Stomach (tissue), 9 donors: ENCODE results near the gene ARHGEF10L. TPM values are rescaled to one million over a fixed set of nuclear protein-coding genes. Genes with fewer than 3 reads are reported as not detected.

Experiments used
- DNase-seq, 2 donors: peaks; one replicate each; pipeline versions ENCODE4 v3.0.0 to v3.0.0-alpha.2; 2013 to 2019
- H3K27ac ChIP-seq, 5 donors: fragments of 200-600 bp in 4 of 5; sonication (generic) in 4 of 5; one replicate each; pipeline ENCODE4 v1.5.1; 2013 to 2019; ENCODE audit warnings: mild to moderate bottlenecking in 1 of 5, moderate library complexity in 1 of 5
- H3K27me3 ChIP-seq, 3 donors: fragments of 200-600 bp; sonication (generic); one replicate each; pipeline ENCODE4 v1.5.1; 2017 to 2019; ENCODE audit warnings: mixed run types in 1 of 3
- H3K36me3 ChIP-seq, 4 donors: fragments of 200-600 bp; sonication (generic); 1 replicate in 3 of 4; 2 replicates in 1 of 4; pipeline ENCODE4 v1.5.1; 2016 to 2019
- H3K4me1 ChIP-seq, 4 donors: fragments of 200-600 bp; sonication (generic); one replicate each; pipeline ENCODE4 v1.5.1; 2016 to 2019
- H3K4me3 ChIP-seq, 4 donors: fragments of 200-600 bp; sonication (generic) in 3 of 4; one replicate each; pipeline ENCODE4 v1.5.1; 2016 to 2019; ENCODE audit warnings: mild to moderate bottlenecking in 1 of 4
- H3K9me3 ChIP-seq, 4 donors: fragments of 200-600 bp; sonication (generic); one replicate each; pipeline ENCODE4 v1.5.1; 2016 to 2019
- EP300 ChIP-seq: sonication (generic); formaldehyde crosslinking; IDR thresholded peaks from one replicate; pipeline ENCODE4 v1.6.1; 2017; ENCODE audit warnings: antibody characterized with exemption
- POLR2A ChIP-seq, 4 donors: fragments of 450-650 bp; IDR thresholded peaks; one replicate each; pipeline ENCODE4 v1.6.1; 2016; ENCODE audit warnings: antibody characterized with exemption in 4 of 4, control low read depth in 2 of 4, mild to moderate bottlenecking in 1 of 4, moderate library complexity in 1 of 4
- POLR2AphosphoS5 ChIP-seq, 3 donors: sonication (generic); formaldehyde crosslinking; IDR thresholded peaks; one replicate each; pipeline ENCODE4 v1.6.1; 2016; ENCODE audit warnings: antibody characterized with exemption in 3 of 3
- WGBS, 5 donors: extraction: QIAGEN DNeasy Blood & Tissue Kit in 3 of 5; methylation state at CpG; one replicate each; pipeline versions ENCODE4 v1.1.5 to v1.1.7; 2013 to 2018; 5-methylcytosine and 5-hydroxymethylcytosine counted together
- intact Hi-C: fragments of 100-400 bp; cut with DNase I; formaldehyde crosslinking; loops from one replicate; pipeline ENCODE4 v1.15.1; 2023; ENCODE audit warnings: low total_unique reads
- polyA plus RNA-seq, 3 donors: library from polyadenylated mRNA; stranded (reverse); fragments of 200-250 nt; gene quantifications; one replicate each; pipeline ENCODE4 v1.2.3, GENCODE V29; 2013
- total RNA-seq, 5 donors: library from RNA; depleted of rRNA; stranded (reverse); fragments of >200 nt; gene quantifications; one replicate each; pipeline versions ENCODE4 v1.1.0 to v1.2.3, GENCODE V29; 2014 to 2016
- TF ChIP-seq, protein P1 (sequence below), 7 experiments: fragments of 450-650 bp in 4 of 7; fragments of 200-600 bp in 3 of 7; sonication (generic) in 3 of 7; IDR thresholded peaks; one replicate each; pipeline ENCODE4 v1.5.1; 2016 to 2019; ENCODE audit warnings: antibody characterized with exemption in 7 of 7, control low read depth in 2 of 7, mild to moderate bottlenecking in 1 of 7
- donor health status: healthy with polysubstance abuse.
- donor health status: Bipolar disorder and iron deficiency.
- donor health status: healthy.

Gene ARHGEF10L
- total and polyA plus RNA-seq, 8 donors: 15.4 to 329 (median 45.0) TPM

GRCh38 chr1:17689011-17689410, 149.5 kb downstream of the ARHGEF10L start:
- H3K36me3 ChIP-seq: peaks cover 46 to 88% (median 81%) of the 10 kb centered on the region in 4 donors
- 88 to 95% (median 94%) methylated on average over 4 to 9 of the region's 9 CpGs for WGBS, 5 donors
- H3K27ac ChIP-seq: no peak overlapping the region
- TF ChIP-seq EP300 (no peak), POLR2A (IDR thresholded peaks at IDR 0.05) (no peak), POLR2AphosphoS5 (IDR thresholded peaks at IDR 0.05) (no peak)
- TF ChIP-seq, protein P1, sequence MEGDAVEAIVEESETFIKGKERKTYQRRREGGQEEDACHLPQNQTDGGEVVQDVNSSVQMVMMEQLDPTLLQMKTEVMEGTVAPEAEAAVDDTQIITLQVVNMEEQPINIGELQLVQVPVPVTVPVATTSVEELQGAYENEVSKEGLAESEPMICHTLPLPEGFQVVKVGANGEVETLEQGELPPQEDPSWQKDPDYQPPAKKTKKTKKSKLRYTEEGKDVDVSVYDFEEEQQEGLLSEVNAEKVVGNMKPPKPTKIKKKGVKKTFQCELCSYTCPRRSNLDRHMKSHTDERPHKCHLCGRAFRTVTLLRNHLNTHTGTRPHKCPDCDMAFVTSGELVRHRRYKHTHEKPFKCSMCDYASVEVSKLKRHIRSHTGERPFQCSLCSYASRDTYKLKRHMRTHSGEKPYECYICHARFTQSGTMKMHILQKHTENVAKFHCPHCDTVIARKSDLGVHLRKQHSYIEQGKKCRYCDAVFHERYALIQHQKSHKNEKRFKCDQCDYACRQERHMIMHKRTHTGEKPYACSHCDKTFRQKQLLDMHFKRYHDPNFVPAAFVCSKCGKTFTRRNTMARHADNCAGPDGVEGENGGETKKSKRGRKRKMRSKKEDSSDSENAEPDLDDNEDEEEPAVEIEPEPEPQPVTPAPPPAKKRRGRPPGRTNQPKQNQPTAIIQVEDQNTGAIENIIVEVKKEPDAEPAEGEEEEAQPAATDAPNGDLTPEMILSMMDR (IDR thresholded peaks at IDR 0.05): no peak
- DNase-seq: no peak
- H3K27me3 ChIP-seq: no peaks in the 10 kb centered on the region
- peaks cover 0 to 11% (median 0%) of the 10 kb centered on the region in 4 donors for H3K4me1 ChIP-seq
- no peaks in the 10 kb centered on the region for H3K9me3 ChIP-seq
- no peak overlapping the region for H3K4me3 ChIP-seq
- intact Hi-C loops: no loop called here

- intact Hi-C loops: no loop called here
Observed at GRCh38 chr1:17690906-17691634, 151.6 kb downstream of the ARHGEF10L start.

GRCh38 chr1:17692645-17693044, 153.1 kb downstream of the ARHGEF10L start:
- 75 to 79% (median 78%) methylated on average over 9 of the region's 9 CpGs for WGBS, 5 donors
- Histone ChIP-seq H3K4me1 (peaks cover 0 to 7% (median 0%) of the 10 kb centered on the region in 4 donors), H3K27me3 (no peaks in the 10 kb centered on the region), H3K9me3 (no peaks in the 10 kb centered on the region), H3K36me3 (peaks cover 61 to 98% (median 93%) of the 10 kb centered on the region in 4 donors), H3K4me3 (no peak overlapping the region), H3K27ac (no peak overlapping the region)
- intact Hi-C loops: no loop called here
- TF ChIP-seq POLR2A (IDR thresholded peaks at IDR 0.05) (no peak), POLR2AphosphoS5 (IDR thresholded peaks at IDR 0.05) (no peak), EP300 (no peak)
- TF ChIP-seq, protein P1 (IDR thresholded peaks at IDR 0.05): no peak
- no peak for DNase-seq

More at GRCh38 chr1:17690906-17691634, 151.6 kb downstream of the ARHGEF10L start:
- Histone ChIP-seq H3K4me3 (no peak overlapping the region), H3K36me3 (peaks cover 59 to 93% (median 89%) of the 10 kb centered on the region in 4 donors), H3K27ac (no peak overlapping the region), H3K9me3 (no peaks in the 10 kb centered on the region), H3K4me1 (peaks cover 0 to 8% (median 0%) of the 10 kb centered on the region in 4 donors), H3K27me3 (no peaks in the 10 kb centered on the region)
- TF ChIP-seq POLR2AphosphoS5 (IDR thresholded peaks at IDR 0.05) (no peak), EP300 (no peak), POLR2A (IDR thresholded peaks at IDR 0.05) (no peak)
- no peak for DNase-seq
- WGBS, 5 donors: 58 to 71% (median 63%) methylated on average over 11 of the region's 11 CpGs

DNA sequence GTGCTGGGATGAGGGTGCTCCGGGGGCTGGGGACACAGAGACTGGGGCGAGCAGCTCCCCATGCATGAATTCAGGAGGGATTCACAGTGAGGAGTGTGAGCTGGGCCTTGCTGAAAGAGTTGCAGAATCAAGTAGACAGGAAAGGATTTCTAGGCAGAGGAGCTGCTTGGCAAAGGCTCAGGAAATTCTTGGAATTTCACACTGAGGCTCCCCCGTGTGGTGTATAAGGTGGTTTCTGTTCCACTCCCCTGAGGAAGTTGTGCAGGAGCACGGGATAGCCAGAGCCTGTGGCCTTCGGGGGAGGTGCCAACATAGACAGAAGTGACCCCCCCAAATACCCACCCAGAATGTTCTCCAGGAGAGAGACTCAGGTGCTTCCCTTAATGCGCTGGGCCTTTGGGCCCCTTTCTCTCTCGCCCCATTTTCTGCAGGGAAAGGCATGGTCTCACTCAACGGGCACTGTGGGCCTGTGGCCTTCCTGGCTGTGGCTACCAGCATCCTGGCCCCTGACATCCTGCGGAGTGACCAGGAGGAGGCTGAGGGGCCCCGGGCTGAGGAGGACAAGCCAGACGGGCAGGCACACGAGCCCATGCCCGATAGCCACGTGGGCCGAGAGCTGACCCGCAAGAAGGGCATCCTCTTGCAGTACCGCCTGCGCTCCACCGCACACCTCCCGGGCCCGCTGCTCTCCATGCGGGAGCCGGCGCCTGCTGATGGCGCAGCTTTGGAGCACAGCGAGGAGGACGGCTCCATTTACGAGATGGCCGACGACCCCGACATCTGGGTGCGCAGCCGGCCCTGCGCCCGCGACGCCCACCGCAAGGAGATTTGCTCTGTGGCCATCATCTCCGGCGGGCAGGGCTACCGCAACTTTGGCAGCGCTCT, 157.2 kb downstream of the ARHGEF10L start:
- DNase-seq: peak in 1 of 2 donors; percentile 73
- H3K4me1 ChIP-seq: peaks cover 0 to 7% (median 0%) of the 10 kb centered on the region in 4 donors
- no peak overlapping the region for H3K4me3 ChIP-seq
- H3K9me3 ChIP-seq: no peaks in the 10 kb centered on the region
- H3K36me3 ChIP-seq: peaks cover 32 to 68% (median 67%) of the 10 kb centered on the region in 4 donors
- no peaks in the 10 kb centered on the region for H3K27me3 ChIP-seq
- WGBS, 5 donors: 70 to 88% (median 85%) methylated on average over 19 to 42 of the region's 42 CpGs
- intact Hi-C loops: no loop called here
- TF ChIP-seq, protein P1 (IDR thresholded peaks at IDR 0.05): peak in 1 of 7 experiments; percentile 6
- TF ChIP-seq POLR2A (IDR thresholded peaks at IDR 0.05): no peak
- no peak overlapping the region for H3K27ac ChIP-seq
